ENCODE data around the gene KIF1B.
"Not testable (repeated sequence)": the region's sequence is repeated elsewhere in the genome, so short reads cannot be mapped to it uniquely, and the experiment has no call there.

KIF1B gene

DNA sequence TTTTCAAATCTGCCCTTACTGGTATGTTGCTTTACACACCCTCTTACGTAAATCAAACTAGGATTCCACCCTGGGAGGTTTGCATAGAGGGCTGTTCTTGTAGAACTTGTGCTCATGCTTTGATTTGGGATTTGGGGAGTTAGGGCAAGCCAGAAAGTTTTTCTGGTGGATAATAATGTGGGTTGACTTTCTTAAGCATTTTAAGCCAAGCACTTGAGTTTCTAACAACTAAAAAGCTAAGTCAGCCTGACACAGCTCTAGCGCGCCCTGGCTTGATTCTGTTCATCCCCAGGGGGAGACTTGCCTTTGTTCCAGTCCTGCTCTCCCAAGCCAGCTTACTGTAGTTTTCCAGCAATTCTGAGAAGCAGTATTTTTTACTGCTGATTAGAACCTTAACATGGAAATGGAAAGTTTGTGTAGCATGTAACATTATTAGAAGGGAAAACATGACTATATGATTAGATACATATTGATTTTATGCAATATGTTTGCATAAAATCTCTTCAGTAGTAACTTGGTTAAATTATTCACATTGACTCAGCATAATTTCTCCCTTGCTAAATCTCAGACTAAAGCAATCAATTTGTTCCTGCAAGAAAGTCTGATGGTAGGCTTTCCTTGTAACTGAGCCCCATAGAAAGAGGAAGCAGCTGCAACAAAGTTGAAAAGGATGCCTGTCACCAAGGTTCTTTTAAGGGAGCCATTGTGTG is 177.5 kb downstream of the KIF1B start:
- no peak for DNase-seq

DNA sequence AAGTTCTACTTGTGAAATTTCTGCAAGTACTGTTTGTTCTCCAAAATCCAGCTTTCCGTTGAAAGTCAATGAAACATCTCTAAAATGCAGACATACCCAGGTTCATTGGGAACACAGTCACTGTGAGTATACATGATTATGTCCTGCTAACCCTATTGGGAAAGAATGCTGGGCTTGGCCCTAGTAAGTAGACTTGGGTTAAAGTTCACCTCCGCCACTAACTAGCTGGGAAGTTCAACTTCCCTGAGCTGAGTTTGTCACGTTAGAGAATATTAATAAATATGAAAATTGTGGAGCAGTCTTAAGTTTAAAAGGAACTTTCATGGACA is 178.0 kb downstream of the KIF1B start:
- no peak for DNase-seq

DNA sequence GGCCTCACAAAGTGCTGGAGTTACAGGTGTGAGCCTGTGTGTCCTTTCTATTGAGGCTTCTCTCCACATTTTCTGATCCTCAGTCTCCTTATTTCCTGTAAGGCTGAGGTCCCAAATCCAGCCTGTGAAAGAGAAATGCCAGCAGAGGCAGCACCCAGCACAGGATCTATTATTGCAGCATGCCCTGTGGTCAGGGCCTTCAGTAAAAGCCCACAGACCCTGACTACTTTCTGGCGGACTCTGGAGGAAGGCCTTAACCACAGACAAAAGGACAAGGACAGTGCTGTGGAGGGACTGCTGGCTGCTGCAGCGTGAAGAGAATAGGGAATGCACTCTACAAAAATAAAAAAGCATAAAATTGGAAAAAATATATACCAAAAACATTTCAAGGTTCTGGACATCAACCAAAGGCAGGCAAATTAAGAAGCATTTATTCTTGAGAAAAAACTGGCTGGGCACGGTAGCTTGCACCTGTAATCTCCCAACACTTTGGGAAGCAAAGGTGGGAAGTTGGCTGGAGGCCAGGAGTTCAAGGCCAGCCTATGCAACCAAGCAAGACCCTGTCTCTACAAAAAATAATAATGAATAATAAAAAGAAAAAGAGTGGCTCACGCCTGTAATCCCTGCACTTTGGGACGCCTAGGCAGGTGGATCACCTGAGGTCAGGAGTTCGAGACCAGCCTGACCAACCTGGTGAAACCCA is 179.1 kb downstream of the KIF1B start:
- DNase-seq: no peak

- no peak for DNase-seq
Measured at GRCh38 chr1:10396870-10397269, 186.5 kb downstream of the KIF1B start.

DNA sequence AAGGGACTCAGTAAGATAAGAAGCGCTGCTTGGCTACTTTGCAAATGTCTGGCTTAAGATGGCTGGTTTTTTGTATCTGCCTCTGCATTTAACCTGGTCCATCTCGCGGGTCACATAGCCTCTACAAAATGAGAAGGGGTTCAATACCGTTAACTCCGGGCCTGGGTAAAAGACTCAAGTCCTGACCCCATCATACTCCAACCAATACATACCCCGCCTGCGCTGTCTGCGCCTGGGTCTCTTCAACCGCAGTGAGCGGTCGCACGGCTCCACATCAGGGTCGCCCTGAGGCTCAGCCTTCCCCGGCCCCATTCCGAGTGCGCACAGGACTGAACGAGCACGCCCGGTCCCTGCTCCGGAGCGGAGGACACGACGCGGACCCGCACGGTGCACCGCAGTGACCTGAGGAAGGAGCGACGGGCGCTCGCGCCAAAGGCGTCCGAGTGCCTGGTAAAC is 187.9 kb downstream of the KIF1B start:
- no peak for DNase-seq

- peak; percentile 85 for DNase-seq
Measured at GRCh38 chr1:10398734-10399443, 188.5 kb downstream of the KIF1B start, which contains the start of gene PGD. Gene PGD (plus strand): TSS chr1:10399064. CDS start chr1:10399118, 54 bp downstream.

DNA sequence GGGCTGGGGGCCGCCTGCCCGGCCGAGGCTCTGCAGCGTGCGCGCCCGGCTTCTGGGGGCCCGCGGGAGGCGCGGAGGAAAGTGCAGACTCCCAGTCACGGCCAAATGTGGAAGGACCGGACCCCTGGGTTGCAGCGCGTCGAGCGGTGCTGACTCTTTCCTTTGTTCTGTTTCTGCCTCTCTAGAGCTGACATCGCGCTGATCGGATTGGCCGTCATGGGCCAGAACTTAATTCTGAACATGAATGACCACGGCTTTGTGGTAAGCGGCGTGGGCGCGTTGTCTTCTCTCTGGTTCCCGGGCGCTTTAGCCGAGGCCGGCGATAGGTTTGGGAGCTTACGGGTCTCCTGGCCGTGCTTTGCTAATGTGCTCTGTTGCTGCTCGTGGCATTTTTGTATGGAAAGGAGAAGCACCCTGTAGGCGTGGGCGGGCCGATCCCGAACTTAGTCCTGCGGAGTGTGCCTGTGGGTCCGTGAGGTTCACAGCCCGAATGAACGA is 189.1 kb downstream of the KIF1B start:
- no peak for DNase-seq

GRCh38 chr1:10400013-10400412 is 189.6 kb downstream of the KIF1B start:
- DNase-seq: no peak

GRCh38 chr1:10401281-10401680 is 190.9 kb downstream of the KIF1B start:
- DNase-seq: no peak

DNA sequence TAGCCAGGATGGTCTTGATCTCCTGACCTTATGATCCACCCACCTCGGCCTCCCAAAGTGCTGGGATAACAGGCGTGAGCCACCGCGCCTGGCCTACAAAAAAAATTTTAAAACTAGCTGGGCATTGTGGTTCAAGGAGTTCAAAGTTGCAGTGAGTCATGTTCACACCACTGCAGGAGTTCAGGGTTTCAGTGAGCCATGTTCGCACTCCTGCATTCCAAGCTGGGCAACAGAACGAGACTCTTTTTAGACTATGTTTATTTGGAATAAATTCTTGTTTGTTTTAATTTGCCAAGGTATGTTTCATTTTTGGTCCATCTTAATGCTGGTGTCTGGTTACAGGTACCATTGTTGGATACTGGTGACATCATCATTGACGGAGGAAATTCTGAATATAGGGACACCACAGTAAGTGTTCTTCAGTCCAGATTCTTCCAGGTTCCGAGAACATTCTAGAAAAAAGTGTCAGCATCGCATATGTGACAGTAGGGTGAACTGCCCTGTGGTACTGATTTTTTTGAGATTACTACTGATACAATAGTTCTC is 192.4 kb downstream of the KIF1B start:
- no peak for DNase-seq

GRCh38 chr1:10407201-10407600 is 196.8 kb downstream of the KIF1B start:
- no peak for DNase-seq

GRCh38 chr1:10415211-10415930 is 205.0 kb downstream of the KIF1B start:
- no peak for DNase-seq

- not testable (repeated sequence) for DNase-seq
Measured at GRCh38 chr1:10415967-10416366, 205.6 kb downstream of the KIF1B start.

- DNase-seq: not testable (repeated sequence)
Measured at GRCh38 chr1:10418741-10419140, 208.4 kb downstream of the KIF1B start.

DNA sequence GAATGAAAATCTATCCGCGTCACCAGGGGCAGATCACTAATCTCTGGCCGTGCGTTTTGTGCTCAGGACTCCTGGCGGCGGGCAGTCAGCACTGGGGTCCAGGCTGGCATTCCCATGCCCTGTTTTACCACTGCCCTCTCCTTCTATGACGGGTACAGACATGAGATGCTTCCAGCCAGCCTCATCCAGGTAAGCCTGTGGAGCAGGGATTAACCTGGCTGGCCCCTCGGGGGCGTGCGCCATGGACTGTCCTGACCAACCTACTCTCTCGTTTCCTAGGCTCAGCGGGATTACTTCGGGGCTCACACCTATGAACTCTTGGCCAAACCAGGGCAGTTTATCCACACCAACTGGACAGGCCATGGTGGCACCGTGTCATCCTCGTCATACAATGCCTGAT is 209.0 kb downstream of the KIF1B start:
- no peak for DNase-seq

- no peak for DNase-seq
Measured at GRCh38 chr1:10421637-10422036, 211.3 kb downstream of the KIF1B start.

DNA sequence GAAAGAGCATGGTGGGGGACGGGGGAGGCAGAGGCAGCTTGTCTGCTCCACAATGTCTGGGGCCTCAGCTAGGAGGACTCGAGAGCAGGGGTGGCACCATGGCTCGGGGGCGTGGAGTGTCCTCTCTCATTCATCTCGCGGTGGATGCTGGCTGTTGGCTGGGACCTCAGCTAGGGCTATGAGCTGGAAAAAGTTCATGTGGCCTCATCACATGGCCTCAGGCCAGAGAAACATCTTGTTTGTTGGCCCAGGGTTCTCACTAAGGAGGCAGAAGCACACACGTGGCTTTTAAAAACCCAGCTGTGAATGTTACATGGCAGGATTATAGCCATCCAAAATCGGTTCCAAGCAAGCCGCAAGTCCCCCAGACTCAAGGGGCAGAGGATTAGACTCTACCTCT is 213.7 kb downstream of the KIF1B start:
- DNase-seq: no peak

- no peak for DNase-seq
Measured at GRCh38 chr1:10424651-10425050, 214.3 kb downstream of the KIF1B start.

DNA sequence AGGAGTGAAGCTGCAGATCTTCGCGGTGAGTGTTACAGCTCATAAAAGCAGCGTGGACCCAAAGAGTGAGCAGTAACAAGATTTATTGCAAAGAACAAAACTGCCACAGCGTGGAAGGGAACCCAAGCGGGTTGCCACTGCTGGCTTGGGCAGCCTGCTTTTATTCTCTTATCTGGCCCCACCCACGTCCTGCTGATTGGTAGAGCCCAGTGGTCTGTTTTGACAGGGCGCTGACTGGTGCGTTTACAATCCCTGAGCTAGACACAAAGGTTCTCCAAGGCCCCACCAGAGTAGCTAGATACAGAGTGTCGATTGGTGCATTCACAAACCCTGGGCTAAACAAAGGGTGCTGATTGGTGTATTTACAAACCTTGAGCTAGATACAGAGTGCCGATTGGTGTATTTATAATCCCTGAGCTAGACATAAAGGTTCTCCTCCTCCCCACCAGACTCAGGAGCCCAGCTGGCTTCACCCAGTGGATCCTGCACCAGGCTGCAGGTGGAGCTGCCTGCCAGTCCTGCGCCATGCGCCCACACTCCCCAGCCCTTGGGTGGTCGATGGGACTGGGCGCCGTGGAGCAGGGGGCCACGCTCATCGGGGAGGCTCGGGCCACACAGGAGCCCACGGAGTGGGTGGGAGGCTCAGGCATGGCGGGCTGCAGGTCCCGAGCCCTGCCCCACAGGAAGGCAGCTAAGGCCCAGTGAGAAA is 215.6 kb downstream of the KIF1B start:
- DNase-seq: not testable (repeated sequence)

GRCh38 chr1:10426535-10426848 is 216.1 kb downstream of the KIF1B start:
- DNase-seq: not testable (repeated sequence)

DNA sequence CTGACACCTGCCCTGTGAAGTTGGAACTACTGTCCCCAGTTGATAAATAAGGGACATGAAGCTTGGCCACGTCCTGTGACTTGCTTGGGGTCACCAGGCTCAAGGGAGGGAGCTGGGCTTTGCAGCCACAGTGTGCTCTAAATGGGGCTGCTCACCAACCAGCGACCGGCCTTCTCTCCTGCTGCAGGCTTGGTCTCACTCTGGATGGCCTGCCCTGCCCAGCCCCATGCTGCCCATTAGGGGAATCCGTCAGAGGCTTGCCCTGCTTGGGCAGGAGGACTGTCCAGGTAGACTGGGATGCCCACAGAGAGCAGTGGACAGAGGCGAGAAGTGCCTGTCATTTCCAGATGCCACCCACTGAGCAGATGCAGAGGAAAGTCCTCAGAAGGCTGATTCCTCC is 218.6 kb downstream of the KIF1B start:
- no peak for DNase-seq

DNA sequence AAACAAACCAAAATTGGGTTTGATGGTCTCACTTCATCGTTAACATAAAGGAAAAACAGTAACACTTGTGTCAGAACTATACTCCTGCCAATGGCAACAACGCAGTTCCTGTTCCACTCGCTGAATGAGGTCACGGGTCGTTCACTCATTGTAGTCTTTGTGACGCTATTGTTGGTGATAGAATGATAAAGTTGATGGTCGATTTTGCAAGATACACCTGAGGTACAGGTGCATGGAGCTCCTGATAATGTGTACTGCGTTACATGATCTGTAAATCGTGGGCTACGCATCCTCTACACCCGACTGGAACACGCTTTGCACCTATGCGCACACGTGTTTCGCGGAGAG is 219.5 kb downstream of the KIF1B start:
- no peak for DNase-seq
